ENCODE measurements around the gene SRSF7. TPM values are rescaled to one million over a fixed set of nuclear protein-coding genes. Genes with fewer than 3 reads are reported as not detected.

SRSF7 gene
- total RNA-seq = 120 and 130 TPM in 2 replicates

DNA sequence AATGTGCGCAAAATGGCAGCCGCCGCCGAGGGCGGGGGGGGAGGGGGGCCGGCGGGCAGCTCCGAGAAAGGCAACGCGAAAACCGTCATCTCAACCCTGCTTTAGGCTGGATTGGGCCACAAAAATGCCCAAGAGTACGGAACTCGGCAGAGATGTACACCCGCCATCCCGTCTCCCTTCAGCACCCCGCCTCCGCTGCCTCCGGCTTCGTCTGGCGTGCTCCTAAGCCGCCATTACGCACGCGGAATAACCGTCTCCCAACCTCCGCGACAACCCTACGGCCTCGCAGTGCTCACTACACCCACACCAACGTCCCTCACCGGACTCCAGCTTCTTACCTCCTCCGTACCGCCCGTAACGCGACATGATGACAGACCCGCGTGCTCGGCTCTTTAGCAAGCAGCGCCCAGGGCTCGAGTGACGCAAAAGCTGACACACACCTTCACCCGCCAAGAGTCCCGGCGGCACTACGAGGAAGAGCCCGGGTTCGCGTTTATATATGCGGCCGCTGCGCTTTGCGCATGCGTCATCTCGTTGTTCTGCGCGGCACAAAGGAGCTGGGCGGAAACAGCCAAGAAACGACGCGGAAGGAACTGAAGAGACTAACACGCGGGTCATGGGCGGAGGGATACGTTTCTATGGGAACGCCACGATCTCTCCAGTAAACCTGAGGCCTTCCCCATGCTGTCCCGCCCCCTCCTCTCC is at the start of gene SRSF7:
Gene SRSF7, minus strand, starts transcription at position 471 of the 705 bp plus-strand sequence. Its CDS starts 105 bp downstream, at position 366.

Other genes starting within 250 kb of the SRSF7 start
- 42.7 and 46.1 TPM in 2 replicates for gene HNRNPLL, start 148.4 kb downstream of the SRSF7 start, total RNA-seq
- gene GALM, start 85.2 kb downstream of the SRSF7 start, total RNA-seq = 4.8 and 6.7 TPM in 2 replicates
- gene GEMIN6, start 26.8 kb upstream of the SRSF7 start, total RNA-seq = 6.2 and 7.9 TPM in 2 replicates
- gene DHX57, start 124.6 kb upstream of the SRSF7 start, total RNA-seq = 12.0 and 18.3 TPM in 2 replicates
- gene MORN2, start 124.6 kb upstream of the SRSF7 start, total RNA-seq = 10.3 and 13.8 TPM in 2 replicates
- under 0.01 and 0.26 TPM in 2 replicates for gene ARHGEF33, start 138.5 kb upstream of the SRSF7 start, total RNA-seq